Muscle of leg (tissue), 11 donors: Measurements from ENCODE around the gene FARS2. TPM values are rescaled to one million over a fixed set of nuclear protein-coding genes. Genes with fewer than 3 reads are reported as not detected.

Experiments used
- DNase-seq: peaks from one replicate; pipeline ENCODE4 v3.0.0; 2013
- H3K27ac ChIP-seq: one replicate; pipeline ENCODE4 v1.5.1; 2013; ENCODE audit warnings: mild to moderate bottlenecking, low read length, control low read depth
- H3K27me3 ChIP-seq: one replicate; pipeline ENCODE4 v1.6.1; 2013; ENCODE audit warnings: low read length; ENCODE audit not compliant: control insufficient read depth, insufficient read depth
- H3K36me3 ChIP-seq: one replicate; pipeline ENCODE4 v1.6.1; 2013; ENCODE audit warnings: low read length; ENCODE audit not compliant: control insufficient read depth, insufficient read depth
- H3K4me1 ChIP-seq: one replicate; pipeline ENCODE4 v1.6.1; 2013; ENCODE audit warnings: low read length; ENCODE audit not compliant: control insufficient read depth, insufficient read depth
- H3K4me3 ChIP-seq: one replicate; pipeline ENCODE4 v1.5.1; 2013; ENCODE audit warnings: low read length, control low read depth
- H3K9me3 ChIP-seq: replicated peaks from 2 replicates; pipeline ENCODE4 v1.6.1; 2013; ENCODE audit warnings: low read depth, low read length; ENCODE audit not compliant: control insufficient read depth
- WGBS: methylation state at CpG from one replicate; pipeline ENCODE4 v1.1.5; 2013; ENCODE audit warnings: missing lambda C conversion rate; ENCODE audit not compliant: insufficient coverage; 5-methylcytosine and 5-hydroxymethylcytosine counted together
- polyA plus RNA-seq, 8 donors: library from polyadenylated mRNA; unstranded; fragments of 120-200 nt; gene quantifications; one replicate each; pipeline versions ENCODE4 v1.2.1 to v1.2.3, GENCODE V29; 2013; ENCODE audit warnings: inconsistent platforms in 1 of 8, low replicate concordance in 1 of 8; ENCODE audit not compliant: insufficient read length in 8 of 8, insufficient read depth in 1 of 8
- total RNA-seq: library from RNA; stranded (reverse); fragments of 120-200 nt; gene quantifications from one replicate; pipeline ENCODE4 v1.2.4, GENCODE V29; 2013

The FARS2 gene
- total and polyA plus RNA-seq, 9 donors = 9.7 to 16.9 (median 12.4) TPM

- no peaks in the 10 kb centered on the region for H3K36me3 ChIP-seq
- H3K27me3 ChIP-seq = no peaks in the 10 kb centered on the region
- H3K9me3 ChIP-seq = peaks cover 12% of the 10 kb centered on the region
- WGBS = 64% methylated on average over 7 of the region's 10 CpGs
- H3K4me3 ChIP-seq = no peak overlapping the region
- peaks cover 2% of the 10 kb centered on the region for H3K4me1 ChIP-seq
- H3K27ac ChIP-seq = no peak overlapping the region
- peak; percentile 30 for DNase-seq
Measured at GRCh38 chr6:5712349-5713215, 451.3 kb downstream of the FARS2 start.

- Histone ChIP-seq H3K4me3 (no peak overlapping the region), H3K27me3 (no peaks in the 10 kb centered on the region), H3K4me1 (peaks cover 2% of the 10 kb centered on the region), H3K36me3 (no peaks in the 10 kb centered on the region), H3K27ac (no peak overlapping the region), H3K9me3 (peaks cover 12% of the 10 kb centered on the region)
- no peak for DNase-seq
- WGBS = 27% methylated on average over 6 of the region's 7 CpGs
Measured at GRCh38 chr6:5713519-5713918, 452.2 kb downstream of the FARS2 start.

- Histone ChIP-seq H3K4me3 (no peak overlapping the region), H3K27me3 (no peaks in the 10 kb centered on the region), H3K27ac (no peak overlapping the region), H3K36me3 (no peaks in the 10 kb centered on the region), H3K4me1 (peaks cover 2% of the 10 kb centered on the region), H3K9me3 (peaks cover 12% of the 10 kb centered on the region)
- DNase-seq = peak; percentile 32
- WGBS = 77% methylated on average over 4 of the region's 5 CpGs
Measured at GRCh38 chr6:5718231-5718947, 457.1 kb downstream of the FARS2 start.

GRCh38 chr6:5723841-5724691, 462.8 kb downstream of the FARS2 start:
- no peaks in the 10 kb centered on the region for H3K9me3 ChIP-seq
- H3K27me3 ChIP-seq = no peaks in the 10 kb centered on the region
- peak; percentile 69 for DNase-seq
- H3K36me3 ChIP-seq = no peaks in the 10 kb centered on the region
- H3K4me1 ChIP-seq = peaks cover 18% of the 10 kb centered on the region
- no peak overlapping the region for H3K27ac ChIP-seq
- H3K4me3 ChIP-seq = no peak overlapping the region
- WGBS = 57% methylated on average over 12 of the region's 21 CpGs

DNA sequence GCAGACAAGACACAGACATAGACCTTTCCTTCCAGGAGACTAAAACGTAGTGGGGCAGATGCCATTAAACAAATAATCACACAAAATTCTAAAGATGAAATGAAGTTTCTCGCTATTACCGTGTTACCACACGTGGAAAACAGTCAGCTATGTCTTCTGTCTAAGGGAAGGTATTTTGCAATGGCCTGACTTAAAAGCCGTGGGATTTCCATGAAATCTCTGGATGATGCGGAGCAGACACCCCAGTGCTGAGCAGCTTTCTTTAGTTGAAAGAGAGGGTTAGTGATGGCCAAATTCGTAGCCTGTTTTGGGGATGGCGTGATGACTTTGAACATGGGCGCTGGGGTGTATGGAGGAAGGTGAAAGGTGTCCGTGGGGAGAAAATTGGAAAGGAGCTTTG, 463.6 kb downstream of the FARS2 start:
- Histone ChIP-seq H3K27me3 (no peaks in the 10 kb centered on the region), H3K27ac (no peak overlapping the region), H3K4me1 (peaks cover 18% of the 10 kb centered on the region), H3K36me3 (no peaks in the 10 kb centered on the region), H3K9me3 (no peaks in the 10 kb centered on the region), H3K4me3 (no peak overlapping the region)
- WGBS = 93% methylated on average over 8 of the region's 10 CpGs
- DNase-seq = no peak

DNA sequence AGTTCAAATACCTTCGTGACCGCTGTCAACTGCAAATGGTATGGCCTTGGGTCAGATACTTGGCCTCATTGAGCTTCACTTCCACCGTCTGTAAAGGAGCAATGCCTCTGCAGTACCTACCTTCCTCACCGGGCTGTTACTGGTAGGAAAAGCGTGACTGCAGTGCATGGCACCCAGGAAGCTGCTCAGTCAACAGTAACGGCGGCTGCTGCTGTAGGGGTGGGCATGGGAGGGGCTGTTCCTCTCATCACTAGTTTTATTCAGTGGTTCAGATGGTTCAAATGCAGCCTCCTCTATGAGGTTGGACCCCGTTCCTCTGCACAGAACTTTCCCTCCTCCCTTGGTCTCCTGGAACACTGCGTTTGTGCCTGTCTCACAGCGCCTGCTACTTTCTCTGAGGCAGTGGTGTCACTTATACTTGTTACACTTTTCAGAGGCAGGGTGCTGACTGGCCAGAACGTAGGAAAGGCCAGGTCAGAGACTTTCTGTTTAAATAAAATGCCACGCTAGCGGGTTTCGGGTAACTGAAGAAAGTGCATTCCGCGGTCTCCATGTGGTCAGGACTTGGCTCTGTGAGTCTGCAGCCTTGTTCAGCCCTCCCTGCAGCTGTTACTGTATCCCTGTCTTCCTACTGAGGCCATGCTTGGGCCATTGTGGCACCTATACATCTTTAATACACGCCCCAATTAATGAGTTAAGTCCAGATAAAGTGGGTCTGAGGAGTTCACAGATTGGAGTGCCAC, 465.8 kb downstream of the FARS2 start:
- Histone ChIP-seq H3K4me3 (no peak overlapping the region), H3K4me1 (peaks cover 18% of the 10 kb centered on the region), H3K27me3 (no peaks in the 10 kb centered on the region), H3K9me3 (no peaks in the 10 kb centered on the region), H3K36me3 (no peaks in the 10 kb centered on the region), H3K27ac (no peak overlapping the region)
- DNase-seq = no peak
- 86% methylated on average over 10 of the region's 17 CpGs for WGBS

GRCh38 chr6:5728351-5729079, 467.2 kb downstream of the FARS2 start:
- peak; percentile 54 for DNase-seq
- WGBS = 74% methylated on average over 8 of the region's 16 CpGs

GRCh38 chr6:5729080-5729434, 467.7 kb downstream of the FARS2 start:
- no peak overlapping the region for H3K27ac ChIP-seq
- WGBS = 35% methylated on average over 7 of the region's 8 CpGs
- no peaks in the 10 kb centered on the region for H3K9me3 ChIP-seq
- no peak overlapping the region for H3K4me3 ChIP-seq
- peaks cover 15% of the 10 kb centered on the region for H3K4me1 ChIP-seq
- DNase-seq = no peak
- no peaks in the 10 kb centered on the region for H3K36me3 ChIP-seq
- no peaks in the 10 kb centered on the region for H3K27me3 ChIP-seq

More at GRCh38 chr6:5728351-5729079, 467.2 kb downstream of the FARS2 start:
- Histone ChIP-seq H3K27ac (peak overlapping the region; percentile 15), H3K4me3 (no peak overlapping the region), H3K27me3 (no peaks in the 10 kb centered on the region), H3K9me3 (no peaks in the 10 kb centered on the region), H3K36me3 (no peaks in the 10 kb centered on the region), H3K4me1 (peaks cover 18% of the 10 kb centered on the region)
